Osteoblast (primary cell): Measurements from ENCODE around the gene FBP1. TPM values are rescaled to one million over a fixed set of nuclear protein-coding genes. Genes with fewer than 3 reads are reported as not detected.

ENCODE experiments used
- DNase-seq: peaks from one replicate; pipeline ENCODE4 v3.0.0; 2011; ENCODE audit warnings: low spot score, mixed read lengths; ENCODE audit not compliant: insufficient read length; ENCODE audit errors: missing footprints
- H2AFZ ChIP-seq: 2 replicates; pipeline ENCODE4 v1.6.0; 2011; ENCODE audit warnings: mild to moderate bottlenecking, low read length
- H3K27ac ChIP-seq: 2 replicates; pipeline ENCODE4 v1.5.1; 2011; ENCODE audit warnings: mild to moderate bottlenecking, low read depth, low read length, moderate library complexity
- H3K27me3 ChIP-seq: 2 replicates; pipeline ENCODE4 v1.6.0; 2012; ENCODE audit warnings: mild to moderate bottlenecking, control low read depth, inconsistent platforms, low read length, moderate library complexity; ENCODE audit not compliant: insufficient read depth
- H3K36me3 ChIP-seq: 2 replicates; pipeline ENCODE4 v1.5.1; 2011; ENCODE audit warnings: mild to moderate bottlenecking, low read length, control low read depth, moderate library complexity; ENCODE audit not compliant: insufficient read depth
- H3K4me1 ChIP-seq: 2 replicates; pipeline ENCODE4 v1.5.1; 2011; ENCODE audit warnings: mild to moderate bottlenecking, low read length, control low read depth, moderate library complexity; ENCODE audit not compliant: insufficient read depth
- H3K4me2 ChIP-seq: 2 replicates; pipeline ENCODE4 v1.6.0; 2011; ENCODE audit warnings: mild to moderate bottlenecking, low read length; ENCODE audit not compliant: insufficient read depth
- H3K4me3 ChIP-seq: fragments of 200-600 bp; sonication (generic); 3 replicates; pipeline ENCODE4 v1.5.1; 2012; ENCODE audit warnings: mild to moderate bottlenecking, low read length, inconsistent platforms; ENCODE audit not compliant: insufficient read depth
- H3K79me2 ChIP-seq: 2 replicates; pipeline ENCODE4 v1.6.0; 2012; ENCODE audit warnings: mild to moderate bottlenecking, low read length, control low read depth, inconsistent platforms; ENCODE audit not compliant: insufficient read depth
- H3K9me3 ChIP-seq: 2 replicates; pipeline ENCODE4 v1.5.1; 2011; ENCODE audit warnings: low read depth, low read length, control low read depth
- H4K20me1 ChIP-seq: 2 replicates; pipeline ENCODE4 v1.6.0; 2012; ENCODE audit warnings: mild to moderate bottlenecking, low read length, control low read depth; ENCODE audit not compliant: insufficient read depth
- CTCF ChIP-seq: IDR thresholded peaks from 2 replicates; pipeline ENCODE4 v1.5.1; 2011; ENCODE audit warnings: mild to moderate bottlenecking, low read depth, low read length, moderate library complexity; ENCODE audit errors: extremely low read depth
- total RNA-seq: library from RNA; depleted of rRNA; stranded (reverse); fragments of >200 nt; gene quantifications from 2 replicates; pipeline ENCODE4 v1.2.3, GENCODE V29; 2012

Gene FBP1
- total RNA-seq, 1 donor, result 0.72 TPM

DNA sequence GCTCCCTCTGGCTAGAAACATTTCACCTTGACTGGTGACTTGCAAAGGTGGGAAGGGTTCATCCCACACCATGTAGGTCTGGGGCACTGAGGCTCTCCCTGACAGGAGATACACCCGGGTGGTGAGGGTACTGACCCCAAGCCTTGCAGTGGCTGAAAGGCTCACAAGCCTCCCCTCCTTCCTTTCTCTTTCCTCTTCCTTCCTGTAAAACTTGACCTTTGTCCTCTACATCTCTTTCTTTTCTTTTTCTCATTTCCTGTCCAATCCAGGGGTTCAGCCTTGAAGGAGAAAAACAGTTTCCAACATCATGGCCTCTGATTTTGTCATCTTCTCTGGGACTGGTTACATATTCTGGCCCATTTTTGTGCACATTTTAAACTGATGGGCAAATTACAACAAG lies 62.3 kb downstream of the FBP1 start:
- no peak for TF ChIP-seq CTCF
- H2AFZ ChIP-seq, result no peak overlapping the region
- H4K20me1 ChIP-seq, result no peaks in the 10 kb centered on the region
- H3K4me2 ChIP-seq, result no peak overlapping the region
- H3K4me3 ChIP-seq, result no peak overlapping the region
- H3K4me1 ChIP-seq, result no peaks in the 10 kb centered on the region
- DNase-seq, result no peak
- H3K36me3 ChIP-seq, result no peaks in the 10 kb centered on the region
- no peaks in the 10 kb centered on the region for H3K79me2 ChIP-seq
- H3K9me3 ChIP-seq, result no peaks in the 10 kb centered on the region
- no peaks in the 10 kb centered on the region for H3K27me3 ChIP-seq
- H3K27ac ChIP-seq, result no peak overlapping the region

DNA sequence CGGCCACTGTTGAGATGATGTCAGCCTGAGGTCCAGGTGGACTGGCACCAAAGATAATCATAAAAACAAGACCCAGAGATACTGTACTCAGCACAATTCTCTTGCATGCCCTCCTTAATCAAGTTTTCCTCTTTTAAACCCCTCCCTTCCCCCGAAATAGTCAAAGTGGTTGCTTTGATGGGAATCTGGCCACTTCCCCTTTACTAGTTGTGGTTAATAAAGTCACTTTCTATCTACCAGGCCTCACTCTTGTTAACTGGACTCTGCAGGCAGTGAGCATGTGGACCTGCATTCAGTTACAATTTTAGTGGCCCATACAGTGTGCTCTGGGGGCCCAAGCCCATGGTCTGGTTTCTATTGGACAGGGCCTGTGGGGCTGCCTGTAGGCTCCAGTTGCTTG lies 63.2 kb downstream of the FBP1 start:
- Histone ChIP-seq H3K36me3 (no peaks in the 10 kb centered on the region), H3K27ac (no peak overlapping the region), H3K9me3 (no peaks in the 10 kb centered on the region), H3K27me3 (no peaks in the 10 kb centered on the region), H3K79me2 (no peaks in the 10 kb centered on the region), H4K20me1 (no peaks in the 10 kb centered on the region), H2AFZ (no peak overlapping the region), H3K4me1 (no peaks in the 10 kb centered on the region), H3K4me2 (no peak overlapping the region), H3K4me3 (no peak overlapping the region)
- no peak for DNase-seq
- no peak for TF ChIP-seq CTCF

- Histone ChIP-seq H3K27ac (no peak overlapping the region), H3K79me2 (no peaks in the 10 kb centered on the region), H3K27me3 (peaks cover 3% of the 10 kb centered on the region), H3K4me2 (no peak overlapping the region), H2AFZ (no peak overlapping the region), H3K36me3 (no peaks in the 10 kb centered on the region), H3K4me1 (no peaks in the 10 kb centered on the region), H3K9me3 (no peaks in the 10 kb centered on the region), H3K4me3 (no peak overlapping the region), H4K20me1 (no peaks in the 10 kb centered on the region)
- TF ChIP-seq CTCF, result no peak
- DNase-seq, result peak; percentile 77
Observed at GRCh38 chr9:94568972-94569712, 70.2 kb downstream of the FBP1 start.

DNA sequence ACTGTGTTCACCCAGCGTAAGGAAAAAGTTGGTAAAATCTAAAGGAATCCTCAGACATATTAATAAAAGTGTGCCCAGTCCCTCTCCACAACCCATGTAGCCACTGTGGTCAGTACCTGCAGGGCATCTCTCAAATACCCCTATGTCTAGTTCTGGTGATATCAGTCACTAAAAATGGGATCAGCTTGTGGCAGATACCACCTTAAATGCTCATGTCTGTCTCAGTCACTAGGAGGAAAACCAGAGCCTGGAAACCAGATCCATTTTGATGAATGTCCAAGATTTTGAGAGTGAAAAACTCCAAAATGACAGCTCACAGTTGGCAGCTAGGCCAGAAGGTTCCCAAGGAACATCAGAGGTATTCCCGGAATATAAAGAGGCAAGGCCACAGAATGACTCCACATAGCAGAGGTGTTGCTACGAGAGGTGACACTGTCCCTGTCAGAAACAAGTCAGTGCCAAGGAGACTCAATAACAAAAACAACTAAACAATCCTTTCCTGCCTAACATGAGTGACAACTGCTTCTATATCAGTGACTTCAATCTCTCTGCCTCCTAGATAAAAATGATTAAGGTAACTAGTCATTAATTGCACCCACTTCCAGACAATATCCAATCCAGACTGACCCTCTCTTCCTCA lies 70.9 kb downstream of the FBP1 start:
- Histone ChIP-seq H3K4me3 (no peak overlapping the region), H3K36me3 (no peaks in the 10 kb centered on the region), H4K20me1 (no peaks in the 10 kb centered on the region), H3K4me1 (no peaks in the 10 kb centered on the region), H3K27me3 (peaks cover 3% of the 10 kb centered on the region), H2AFZ (no peak overlapping the region), H3K27ac (no peak overlapping the region), H3K79me2 (no peaks in the 10 kb centered on the region), H3K4me2 (no peak overlapping the region), H3K9me3 (no peaks in the 10 kb centered on the region)
- TF ChIP-seq CTCF, result no peak
- DNase-seq, result peak; percentile 67
